Astrocyte of the spinal cord (primary cell): ENCODE results near the gene PLA2G4F.

Source experiments
- DNase-seq: peaks from one replicate; pipeline ENCODE4 v3.0.0; 2011; ENCODE audit warnings: low read depth, low spot score
- H3K4me3 ChIP-seq: 2 replicates; pipeline ENCODE4 v1.5.1; 2011; ENCODE audit warnings: low read depth, mild to moderate bottlenecking, low read length, moderate library complexity
- CTCF ChIP-seq: IDR thresholded peaks from 2 replicates; pipeline ENCODE4 v1.5.1; 2012; ENCODE audit warnings: low read depth, mild to moderate bottlenecking, low read length, inconsistent platforms
- in situ Hi-C: cut with HindIII; loops from 2 replicates; pipeline ENCODE4 v1.10.0; 2017; ENCODE audit warnings: low sequenced_read_pairs

Gene PLA2G4F

GRCh38 chr15:42158941-42159340 lies 2.5 kb upstream of the PLA2G4F start:
- no peak for TF ChIP-seq CTCF
- in situ Hi-C loops = no loop called here
- no peak overlapping the region for H3K4me3 ChIP-seq
- no peak for DNase-seq

GRCh38 chr15:42157981-42158765 lies 1.7 kb upstream of the PLA2G4F start:
- in situ Hi-C loops = no loop called here
- no peak overlapping the region for H3K4me3 ChIP-seq
- peak; percentile 74 for DNase-seq
- no peak for TF ChIP-seq CTCF

- DNase-seq = no peak
- TF ChIP-seq CTCF = no peak
- H3K4me3 ChIP-seq = no peak overlapping the region
- in situ Hi-C loops = no loop called here
Observed at GRCh38 chr15:42157381-42157780, 945 bp upstream of the PLA2G4F start.

- in situ Hi-C loops = no loop called here
- no peak for TF ChIP-seq CTCF
- no peak for DNase-seq
- no peak overlapping the region for H3K4me3 ChIP-seq
Observed at GRCh38 chr15:42155546-42156242, 742 bp downstream of the PLA2G4F start.

- no peak overlapping the region for H3K4me3 ChIP-seq
- no peak for DNase-seq
Observed at GRCh38 chr15:42154956-42155355, 1.5 kb downstream of the PLA2G4F start.

More at GRCh38 chr15:42154956-42155355, 1.5 kb downstream of the PLA2G4F start:
- no peak for TF ChIP-seq CTCF
- in situ Hi-C loops = no loop called here
